SK-N-DZ (cell line): Measurements from ENCODE around the gene CFAP69.
A peak's percentile ranks its signal among the peaks of the same experiment; 100 is the strongest.
"Not testable (repeated sequence)": the region's sequence is repeated elsewhere in the genome, so short reads cannot be mapped to it uniquely, and the experiment has no call there.

Experiments used
- DNase-seq: peaks from one replicate; pipeline ENCODE4 v3.0.0-alpha.2; 2015; ENCODE audit warnings: low spot score

Gene CFAP69

GRCh38 chr7:90230834-90231233 is 14.1 kb upstream of the CFAP69 start:
- no peak for DNase-seq

DNA sequence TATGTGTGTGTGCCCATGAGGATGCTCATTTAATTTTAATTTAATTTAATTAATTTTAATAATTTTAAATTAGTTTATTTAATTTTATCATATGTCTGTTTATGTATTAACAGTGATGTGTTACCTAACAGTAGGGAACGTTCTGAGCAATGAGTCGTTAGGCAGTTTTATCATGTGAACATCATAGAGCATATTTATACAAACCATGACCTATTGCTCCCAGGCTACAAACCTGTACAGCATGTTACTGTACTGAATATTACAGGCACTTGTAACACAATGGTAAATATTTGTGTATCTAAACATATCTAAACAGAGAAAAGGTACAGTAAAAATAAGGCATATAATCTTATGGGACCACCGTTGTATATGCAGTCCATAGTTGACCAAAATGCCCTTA is 13.7 kb upstream of the CFAP69 start:
- no peak for DNase-seq

GRCh38 chr7:90232430-90232829 is 12.5 kb upstream of the CFAP69 start:
- DNase-seq: no peak

DNA sequence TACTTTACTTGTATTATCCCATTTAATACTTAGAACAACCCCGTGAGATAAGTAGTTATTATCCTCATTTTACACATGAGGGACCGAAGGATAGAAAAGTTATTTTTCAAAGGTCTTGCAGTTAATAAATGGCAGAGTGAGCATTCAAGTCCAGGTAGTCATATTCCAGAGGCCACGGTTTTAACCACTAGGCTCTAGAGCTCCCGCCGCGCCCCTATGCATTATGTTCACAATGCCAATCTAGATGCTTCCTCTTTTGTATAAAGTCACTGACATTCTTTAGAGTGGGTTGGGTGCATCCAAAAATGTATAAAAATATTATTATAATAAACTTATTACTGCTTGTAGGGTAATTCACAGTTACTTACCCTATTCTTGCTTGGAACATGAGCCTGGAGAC is 11.4 kb upstream of the CFAP69 start:
- no peak for DNase-seq

- peak; percentile 3 for DNase-seq
These were observed 8.2 kb upstream of the CFAP69 start for GRCh38 chr7:90236721-90237289.

GRCh38 chr7:90238022-90238421 is 7.0 kb upstream of the CFAP69 start:
- no peak for DNase-seq

- no peak for DNase-seq
These were observed 6.4 kb upstream of the CFAP69 start for GRCh38 chr7:90238583-90238982.

GRCh38 chr7:90239050-90239449 is 5.9 kb upstream of the CFAP69 start:
- no peak for DNase-seq

DNA sequence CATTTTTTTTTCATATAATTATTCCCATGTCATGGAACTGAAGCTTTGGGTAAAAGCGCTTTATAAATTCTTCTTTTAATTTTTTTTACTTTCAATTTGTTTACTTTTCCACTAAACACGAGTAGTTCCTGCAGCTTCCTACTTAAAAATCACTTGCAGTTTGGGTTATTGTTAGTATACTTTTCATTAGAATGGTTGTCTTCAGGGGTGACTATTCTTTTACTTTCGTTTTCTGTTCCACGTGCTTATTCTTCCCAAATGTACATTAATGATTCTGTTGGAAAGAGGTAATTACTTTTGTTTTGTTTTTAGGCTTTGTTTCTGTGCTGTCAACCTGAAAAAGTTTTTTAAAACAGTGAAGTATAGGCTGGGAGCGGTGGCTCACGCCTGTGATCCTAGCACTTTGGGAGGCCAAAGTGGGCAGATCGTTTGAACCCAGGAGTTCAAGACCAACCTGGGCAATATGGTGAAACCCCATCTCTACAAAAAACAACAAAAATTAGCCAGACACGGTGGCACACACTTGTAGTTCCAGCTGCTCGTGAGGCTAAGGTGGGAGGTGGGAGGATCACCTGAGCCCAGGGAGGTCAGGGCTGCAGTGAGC is 5.2 kb upstream of the CFAP69 start:
- no peak for DNase-seq

DNA sequence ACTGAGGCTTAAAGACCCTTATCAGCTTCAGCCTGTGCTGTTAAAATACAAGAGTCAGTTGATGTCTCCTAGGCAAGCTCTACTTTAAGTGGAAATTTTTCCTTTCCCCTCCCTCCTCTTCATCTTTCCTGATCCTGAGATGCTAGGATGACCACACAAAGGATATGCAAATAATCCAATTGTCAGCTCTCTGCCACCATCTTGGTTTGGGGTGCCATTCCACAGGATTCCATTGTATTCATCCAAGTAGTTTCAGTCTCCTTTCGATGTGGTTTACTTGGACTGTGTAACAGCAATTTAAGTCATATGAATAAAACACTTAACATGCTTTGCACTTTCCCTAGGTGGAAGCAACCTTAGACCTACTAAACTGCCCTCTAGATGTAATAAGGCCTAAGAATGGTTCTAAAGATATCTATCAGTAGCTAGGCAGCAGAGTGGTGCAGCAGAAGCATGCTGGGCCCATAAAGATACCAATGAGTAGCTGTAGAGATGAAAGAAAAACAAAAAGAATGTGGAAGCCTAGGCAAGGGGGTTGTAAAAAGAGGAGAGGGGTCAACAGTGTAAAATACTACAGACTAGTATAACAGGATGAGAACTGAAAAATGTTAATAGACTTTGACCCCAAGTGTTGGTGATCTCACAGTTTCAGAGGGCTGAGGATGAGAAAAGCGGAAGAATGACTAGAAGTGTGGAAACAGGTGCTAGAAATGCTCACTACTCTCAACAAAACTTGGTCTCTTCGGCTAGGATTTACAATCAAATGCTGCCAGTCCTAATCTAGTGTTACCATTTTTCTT is 2.4 kb upstream of the CFAP69 start:
- no peak for DNase-seq

- no peak for DNase-seq
These were observed 1.4 kb upstream of the CFAP69 start for GRCh38 chr7:90243556-90243955.

GRCh38 chr7:90244565-90244908 is 437 bp upstream of the CFAP69 start:
- DNase-seq: no peak

DNA sequence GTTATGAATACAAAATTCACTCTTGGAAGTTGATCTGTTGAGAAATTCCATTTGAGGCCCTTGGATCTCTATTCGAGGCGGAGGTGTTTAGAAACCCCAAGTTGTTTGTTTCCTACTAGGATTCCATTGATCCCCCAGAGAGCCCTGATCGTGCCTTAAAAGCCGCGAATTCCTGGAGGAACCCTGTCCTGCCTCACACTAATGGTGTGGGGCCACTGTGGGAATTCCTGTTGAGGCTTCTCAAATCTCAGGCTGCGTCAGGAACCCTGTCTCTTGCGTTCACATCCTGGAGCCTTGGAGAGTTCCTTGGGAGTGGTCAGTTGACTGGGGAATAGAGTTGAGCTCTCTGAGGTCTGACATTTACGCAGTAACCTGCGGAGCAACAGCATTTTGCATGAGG is 1.2 kb downstream of the CFAP69 start:
- no peak for DNase-seq

DNA sequence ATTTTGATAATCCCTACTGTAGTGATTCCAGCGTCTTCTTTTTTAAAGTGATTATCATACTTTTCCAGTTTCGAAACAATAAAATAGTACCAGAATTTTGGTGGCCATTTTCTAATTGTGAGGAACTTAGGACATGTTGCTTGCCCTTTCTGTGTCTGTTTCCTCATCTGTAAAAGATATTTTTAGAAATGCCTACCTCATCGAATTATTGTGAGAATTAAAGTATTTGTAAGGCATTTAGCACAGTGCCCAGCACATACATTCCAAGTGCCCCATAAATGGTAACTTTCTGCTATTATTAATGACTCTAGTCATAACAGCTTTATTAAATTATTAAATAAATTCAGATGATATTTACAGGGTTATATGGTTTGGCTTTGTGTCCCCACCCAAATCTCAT is 3.7 kb downstream of the CFAP69 start:
- DNase-seq: no peak

- DNase-seq: no peak
These were observed 5.8 kb downstream of the CFAP69 start for GRCh38 chr7:90250601-90251303.

- DNase-seq: no peak
These were observed 6.3 kb downstream of the CFAP69 start for GRCh38 chr7:90251304-90251635.

DNA sequence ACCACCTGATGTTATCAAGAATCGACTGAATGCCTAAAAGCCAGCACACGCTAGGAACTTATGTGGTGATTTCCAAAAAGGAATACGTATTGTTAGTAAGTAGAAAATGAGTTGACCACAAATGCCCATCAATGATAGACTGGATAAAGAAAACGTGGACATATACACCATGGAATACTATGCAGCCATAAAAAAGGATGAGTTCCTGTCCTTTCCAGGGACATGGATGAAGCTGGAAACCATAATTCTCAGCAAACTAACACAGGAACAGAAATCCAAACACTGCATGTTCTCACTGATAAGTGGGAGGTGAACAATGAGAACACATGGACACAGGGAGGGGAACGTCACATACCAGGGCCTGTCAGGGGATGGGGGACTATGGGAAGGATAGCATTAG is 11.0 kb downstream of the CFAP69 start:
- not testable (repeated sequence) for DNase-seq

GRCh38 chr7:90256778-90257177 is 11.8 kb downstream of the CFAP69 start:
- no peak for DNase-seq

DNA sequence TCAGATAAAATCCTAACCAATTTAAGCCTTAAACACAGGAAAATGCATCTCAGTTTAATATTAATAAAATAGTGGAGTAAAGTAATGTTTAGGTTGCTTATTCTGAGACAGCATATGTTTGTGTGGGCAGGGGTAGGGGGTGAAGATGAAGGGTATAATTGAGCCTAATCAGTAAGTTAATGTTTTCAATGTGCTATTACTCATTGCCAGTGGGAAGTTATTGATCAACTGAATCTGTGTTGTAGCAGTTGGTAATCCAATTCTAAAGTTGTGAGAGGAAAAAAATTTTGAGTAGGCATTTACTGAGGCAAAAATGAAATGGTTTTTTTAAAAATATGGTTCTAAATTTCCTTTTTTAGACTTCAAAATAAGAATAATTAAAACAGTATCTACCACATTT is 16.5 kb downstream of the CFAP69 start:
- DNase-seq: no peak

- DNase-seq: peak; percentile 12
These were observed 17.5 kb downstream of the CFAP69 start for GRCh38 chr7:90262438-90262837.

GRCh38 chr7:90266808-90267207 is 21.8 kb downstream of the CFAP69 start:
- no peak for DNase-seq

GRCh38 chr7:90267263-90267858 is 22.4 kb downstream of the CFAP69 start:
- no peak for DNase-seq
